ENCODE measurements around the gene RAB7B.

- TF ChIP-seq CTCF (IDR thresholded peaks at IDR 0.05; ENCODE audit: low read length) (no peak), EZH2 (optimal IDR thresholded peaks at IDR 0.05; ENCODE audit: low read depth, low read length) (no peak)
Measured at GRCh38 chr1:206013026-206013795, 10.0 kb upstream of the RAB7B start.

Measured in MM.1S (cell line).